HG03575 (cell line): ENCODE data around the gene APBB2.

Source experiments
- ATAC-seq: cut with Tn5 transposase; IDR thresholded peaks from one replicate; pipeline ENCODE4 v1.9.1; 2021; ENCODE audit not compliant: unreplicated experiment, insufficient number of reproducible peaks, low FRiP score; ENCODE audit errors: extremely low read depth

Gene APBB2

DNA sequence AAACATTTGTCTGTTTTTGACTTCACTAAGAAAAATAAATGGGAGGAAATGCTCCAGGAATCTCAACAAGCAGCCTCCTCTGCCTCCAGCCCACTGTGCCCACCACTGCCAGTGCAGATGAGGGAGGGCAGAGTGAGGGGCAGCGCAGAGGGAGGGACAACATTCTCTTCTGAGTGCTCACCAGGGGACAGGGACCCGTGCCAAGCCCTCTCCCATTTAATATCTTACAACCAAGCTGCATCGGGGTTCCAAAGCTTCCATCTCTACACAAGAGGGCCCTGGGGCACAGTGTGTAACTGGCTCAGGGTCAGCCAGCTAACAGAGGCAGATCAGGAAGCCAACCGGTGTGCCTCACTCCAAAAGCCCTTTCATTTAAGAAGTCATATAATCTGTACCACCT lies 344.2 kb downstream of the APBB2 start:
- no peak for ATAC-seq

DNA sequence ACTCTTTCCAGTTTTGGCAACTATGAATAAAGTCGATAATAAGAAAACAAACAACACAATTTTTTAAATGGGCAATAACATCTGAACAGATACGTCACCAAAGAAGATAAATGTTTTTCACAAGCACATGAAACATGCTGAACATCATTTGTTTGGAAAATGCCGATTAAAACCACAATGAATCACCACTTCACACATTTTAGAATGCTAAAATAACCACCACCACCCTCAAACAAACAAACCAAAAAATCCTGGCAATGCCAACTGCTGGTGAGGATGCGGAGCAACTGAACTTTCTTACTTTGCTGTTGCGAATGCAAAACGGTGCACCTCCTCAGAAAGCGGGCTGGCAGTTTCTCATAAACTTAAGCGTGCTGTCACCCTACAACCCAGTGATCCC lies 348.6 kb downstream of the APBB2 start:
- no peak for ATAC-seq

DNA sequence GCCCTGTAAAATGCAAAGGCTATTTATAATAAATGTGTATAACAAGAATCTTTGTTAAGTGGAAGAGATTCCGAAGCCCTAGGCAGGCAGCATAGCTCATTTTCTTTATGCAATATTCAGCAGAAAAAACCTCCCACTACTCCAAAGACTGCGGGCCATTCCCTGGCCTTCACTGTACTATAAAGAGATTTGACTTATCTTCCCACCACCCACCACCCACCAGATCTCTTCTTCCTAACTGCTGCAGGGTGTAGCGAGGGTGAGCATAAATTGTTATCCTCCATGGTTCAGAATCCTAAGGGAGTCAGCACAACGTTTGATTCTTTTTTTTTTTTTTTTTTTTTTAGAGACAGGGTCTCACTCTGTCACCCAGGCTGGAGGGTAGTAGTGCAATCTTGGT lies 349.8 kb downstream of the APBB2 start:
- no peak for ATAC-seq

DNA sequence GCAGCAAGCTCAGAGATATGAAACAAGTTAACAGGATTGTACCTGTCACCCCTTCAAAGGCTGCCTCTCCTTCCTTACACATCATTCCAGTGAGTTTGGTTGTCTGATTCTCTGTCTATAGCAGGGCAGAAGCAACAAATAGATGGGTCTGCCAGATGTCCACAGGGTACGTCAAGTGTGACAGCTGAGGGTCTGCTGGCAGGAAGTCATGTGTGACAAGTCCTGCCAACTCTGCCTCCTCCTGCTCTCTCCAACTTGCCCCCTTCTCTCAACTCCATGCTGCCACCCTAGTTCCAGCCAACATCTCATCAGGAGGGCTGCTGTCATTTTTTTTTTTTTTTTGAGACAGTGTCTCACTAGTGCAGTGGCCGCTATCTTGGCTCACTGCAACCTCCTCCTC lies 355.4 kb downstream of the APBB2 start:
- ATAC-seq = no peak

DNA sequence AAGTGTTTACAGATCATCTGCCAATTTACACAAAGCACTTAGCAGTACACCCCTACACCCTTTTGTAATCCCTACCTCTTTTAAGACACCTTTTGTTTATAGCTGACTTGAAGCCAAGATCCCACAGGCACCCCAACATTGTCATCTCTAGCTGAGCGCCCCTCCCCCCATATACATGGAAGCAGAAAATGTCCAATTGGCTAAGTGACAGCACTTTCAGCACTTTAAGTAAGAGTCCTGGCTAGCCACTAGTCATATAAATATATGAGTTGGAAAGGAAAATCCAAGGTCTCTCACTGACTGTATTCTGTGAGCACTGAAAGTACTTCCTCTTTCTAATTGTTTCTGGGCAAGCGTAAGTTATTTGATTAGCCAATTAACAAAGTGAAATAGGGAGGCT lies 356.4 kb downstream of the APBB2 start:
- ATAC-seq = no peak

DNA sequence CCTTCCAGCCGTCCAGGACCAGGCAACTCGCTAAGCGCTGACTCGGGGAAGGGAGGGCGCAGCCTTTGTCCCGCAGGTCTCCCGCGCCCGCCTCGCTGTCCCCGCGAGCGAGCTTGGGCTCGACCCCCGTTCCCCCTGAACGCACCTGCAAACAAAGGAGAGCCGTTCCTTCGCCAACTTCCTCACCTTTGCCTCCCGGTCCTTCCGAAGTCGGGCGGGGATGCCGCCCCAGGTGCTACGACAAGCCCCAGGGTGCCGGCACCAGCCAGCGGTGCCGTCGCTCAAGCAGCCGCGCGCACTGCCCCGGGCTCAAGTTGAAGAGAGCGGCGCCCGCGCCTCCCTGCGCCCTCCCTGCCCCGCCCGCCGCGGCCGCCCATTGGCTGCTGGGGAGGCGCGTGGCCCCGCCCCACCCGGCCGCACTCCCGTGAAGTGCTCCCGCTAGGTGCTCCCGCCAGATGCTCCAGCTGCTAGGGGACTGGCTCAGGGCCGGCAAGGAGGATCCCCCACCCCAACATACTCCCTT lies 357.4 kb downstream of the APBB2 start:
- ATAC-seq = no peak

DNA sequence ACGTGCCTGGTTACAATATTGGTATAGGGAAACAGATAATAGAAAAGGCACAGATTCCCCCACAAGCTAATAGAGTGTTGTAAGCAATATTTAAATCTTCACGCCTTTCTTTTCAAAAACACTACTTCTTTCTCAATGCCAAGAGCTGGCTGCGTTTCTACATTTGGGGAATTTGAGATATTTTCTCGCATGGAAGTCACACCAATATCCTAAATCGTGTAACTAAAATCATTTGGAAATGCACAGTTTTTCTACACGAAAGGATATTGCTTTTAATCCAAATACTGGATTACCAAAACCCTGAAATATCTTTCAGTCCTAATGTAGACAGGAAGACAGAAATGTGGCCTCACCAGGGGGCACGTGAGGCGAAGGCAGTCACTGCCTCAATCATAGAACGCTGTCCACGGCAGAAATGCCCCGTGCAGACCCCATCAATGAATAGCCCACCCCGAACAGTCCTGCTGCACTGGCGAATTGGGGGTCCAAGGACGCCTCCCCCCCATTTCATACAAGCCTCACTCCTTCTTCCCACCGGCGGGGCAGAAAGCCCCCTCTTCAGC lies 358.0 kb downstream of the APBB2 start:
- ATAC-seq = no peak

DNA sequence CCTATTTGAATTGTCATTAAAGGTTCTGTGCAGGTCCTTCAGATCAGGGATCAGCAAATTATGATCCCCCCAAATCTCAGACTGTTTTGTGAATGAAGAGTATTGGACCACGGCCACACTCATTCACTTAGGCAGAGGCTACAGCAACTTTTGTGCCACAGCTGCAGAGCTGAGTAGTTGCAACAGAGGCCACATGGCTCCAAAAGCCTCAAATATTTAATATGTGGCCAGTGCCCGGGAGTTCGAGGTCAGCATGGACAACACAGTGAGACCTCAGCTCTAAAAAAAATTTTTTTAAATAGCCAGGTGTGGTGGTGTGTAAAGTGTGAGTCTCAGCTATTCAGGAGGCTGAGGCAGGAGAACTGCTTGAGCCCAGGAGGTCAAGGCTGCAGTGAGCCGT lies 363.8 kb downstream of the APBB2 start:
- ATAC-seq = no peak

DNA sequence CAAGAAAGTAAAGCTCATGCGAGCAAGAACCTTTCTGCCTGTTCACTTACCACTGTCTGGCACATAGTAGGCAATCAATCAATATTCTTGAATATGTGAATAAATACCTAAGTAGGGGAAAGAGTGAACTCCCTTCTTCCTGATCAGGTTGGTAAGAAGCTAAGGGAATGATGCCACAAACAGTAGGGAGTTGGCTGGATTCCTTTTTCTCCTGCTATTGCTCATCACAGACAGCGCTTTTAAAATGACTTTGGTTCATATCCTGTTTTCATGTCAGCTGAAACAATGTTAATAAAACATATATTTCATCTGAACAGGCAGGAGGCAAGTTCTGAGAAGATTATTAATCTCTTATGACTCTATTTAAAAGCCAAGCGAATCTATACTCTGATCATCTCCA lies 365.4 kb downstream of the APBB2 start:
- ATAC-seq = no peak

DNA sequence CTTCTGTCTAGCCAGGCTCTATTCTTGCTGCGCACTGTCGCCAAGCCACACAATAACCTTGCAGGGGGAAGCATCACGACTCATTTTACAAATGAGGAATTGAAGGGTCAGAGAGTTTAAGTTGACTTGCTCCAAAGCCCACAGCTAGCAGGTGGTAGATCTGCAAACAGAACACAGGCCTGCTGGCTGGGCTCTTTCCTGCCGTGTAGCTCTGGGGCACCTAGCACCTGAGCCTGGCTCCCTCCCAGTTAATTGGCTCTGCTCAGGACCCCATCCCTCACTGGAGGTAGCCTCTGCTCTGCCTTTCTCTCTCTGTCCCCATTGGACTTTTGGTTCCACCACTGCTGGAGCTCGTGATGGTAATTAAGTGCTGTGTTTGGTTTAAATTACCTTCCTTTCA lies 366.1 kb downstream of the APBB2 start:
- ATAC-seq = no peak

DNA sequence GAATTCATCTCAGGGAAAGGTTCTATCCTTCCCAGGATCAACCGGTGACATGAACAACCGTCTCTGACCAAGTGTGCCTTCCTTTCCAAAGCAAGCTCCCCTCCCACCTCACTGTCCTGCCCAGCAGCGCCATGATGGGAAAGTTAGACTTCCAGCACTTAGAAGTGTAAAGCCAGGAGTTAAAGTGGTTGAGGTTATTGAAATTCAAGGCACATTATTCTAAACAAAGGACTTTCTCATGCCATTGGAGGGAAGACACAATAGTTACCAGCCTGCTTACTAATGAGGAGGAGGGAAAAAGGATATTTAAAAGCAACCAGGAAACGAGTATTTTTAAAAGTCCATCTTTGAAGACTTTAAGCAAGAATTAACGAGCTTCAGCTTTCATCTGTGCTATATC lies 367.8 kb downstream of the APBB2 start:
- no peak for ATAC-seq

DNA sequence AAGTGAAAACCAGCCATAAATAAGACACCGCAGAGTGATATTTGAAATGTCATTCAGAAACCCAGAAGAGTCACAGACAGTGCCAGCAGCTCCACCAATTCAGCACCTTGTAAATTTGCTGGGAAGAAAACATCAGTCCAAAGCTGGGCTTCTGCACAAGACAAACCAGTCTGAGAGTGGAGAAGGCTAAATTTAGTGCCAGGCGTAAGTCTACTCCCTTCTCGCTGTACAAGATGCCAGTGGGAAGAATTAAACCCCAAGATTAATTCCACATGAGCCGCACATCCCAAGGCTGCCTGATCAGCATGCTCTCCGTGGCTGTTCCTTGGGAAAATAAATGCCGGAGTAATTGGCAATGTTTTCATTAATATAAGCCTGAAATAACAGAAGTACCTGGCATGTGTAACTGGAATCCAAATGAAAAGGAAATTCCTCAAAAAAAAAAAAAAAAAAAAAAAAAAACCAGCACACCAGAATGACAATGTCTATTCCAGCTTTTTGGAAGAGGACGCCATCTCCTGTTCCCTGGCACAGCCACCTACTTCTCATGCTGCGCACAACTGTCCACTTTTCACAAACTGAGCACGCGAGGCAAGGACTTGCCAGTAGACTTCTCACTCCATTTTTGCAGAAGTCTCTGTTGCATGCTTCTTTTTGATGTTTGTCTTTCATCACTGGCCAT lies 369.0 kb downstream of the APBB2 start:
- no peak for ATAC-seq

DNA sequence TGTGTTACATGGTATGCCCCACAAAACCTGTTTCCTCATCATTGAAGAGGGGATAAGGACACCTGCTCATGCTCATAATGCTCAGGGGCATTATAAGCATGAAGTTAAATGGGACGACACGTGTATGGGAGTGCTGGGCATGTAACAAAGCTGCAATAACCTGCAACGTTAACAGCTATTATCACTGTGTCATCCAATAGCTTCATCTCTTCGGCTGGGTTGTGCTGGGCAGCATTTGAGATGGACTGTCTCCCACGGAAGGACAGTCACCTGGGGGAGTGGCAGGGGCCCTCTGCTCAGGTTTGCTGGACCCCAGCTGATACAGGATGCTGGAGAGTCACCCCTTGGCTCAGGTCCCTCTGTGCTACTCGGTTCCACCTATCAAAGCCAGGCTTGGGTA lies 370.1 kb downstream of the APBB2 start:
- ATAC-seq = no peak

DNA sequence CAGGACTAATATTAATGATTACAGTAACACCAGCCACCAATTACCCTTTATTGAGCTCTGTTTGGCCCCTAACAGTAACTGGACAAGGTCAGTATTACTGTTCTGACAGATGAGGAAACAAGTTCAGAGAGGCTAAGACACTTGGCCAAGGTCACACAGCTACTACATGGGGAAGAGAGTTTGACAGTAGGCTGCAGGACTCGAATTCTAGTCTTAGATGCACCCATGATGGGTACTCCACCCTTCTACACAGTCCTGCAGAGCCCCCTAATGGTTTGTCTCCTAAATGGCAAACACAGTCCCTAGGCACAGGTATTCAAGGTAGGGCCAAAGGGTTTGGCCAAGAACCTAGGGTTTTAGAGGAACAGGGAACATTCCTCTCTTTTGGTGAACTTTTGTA lies 370.6 kb downstream of the APBB2 start:
- no peak for ATAC-seq

DNA sequence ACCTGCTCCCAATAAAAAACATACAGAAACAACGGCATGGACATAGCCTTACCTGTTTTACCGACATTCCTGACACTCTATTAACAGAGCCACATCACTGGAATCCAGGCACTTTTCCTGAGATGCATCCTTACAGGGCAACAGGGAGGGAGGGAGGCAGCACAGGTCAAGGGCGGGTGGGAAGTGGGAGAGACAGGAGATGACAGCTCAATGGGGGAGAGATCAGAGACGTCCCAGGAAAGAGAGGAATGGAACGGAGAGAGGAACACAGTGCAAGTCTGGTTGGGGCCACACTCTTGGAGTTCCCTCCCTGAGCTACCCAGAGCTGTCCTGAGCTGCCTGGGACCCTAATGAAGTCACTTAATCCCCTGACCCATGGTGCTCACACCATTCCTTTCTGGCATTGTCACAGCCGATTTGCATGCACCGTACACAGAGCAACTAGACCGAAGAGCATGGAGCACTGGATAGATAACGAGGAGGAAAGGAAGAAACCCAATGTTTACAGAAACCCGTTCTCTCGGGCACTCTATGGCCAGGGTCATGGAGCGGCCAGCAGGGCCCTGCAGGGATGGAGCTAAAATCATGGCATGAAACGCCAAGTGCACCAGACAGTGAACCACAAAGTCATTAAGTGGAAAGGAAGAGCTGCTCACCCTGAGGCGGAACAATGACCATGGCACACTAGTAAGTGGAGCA lies 371.5 kb downstream of the APBB2 start:
- no peak for ATAC-seq

DNA sequence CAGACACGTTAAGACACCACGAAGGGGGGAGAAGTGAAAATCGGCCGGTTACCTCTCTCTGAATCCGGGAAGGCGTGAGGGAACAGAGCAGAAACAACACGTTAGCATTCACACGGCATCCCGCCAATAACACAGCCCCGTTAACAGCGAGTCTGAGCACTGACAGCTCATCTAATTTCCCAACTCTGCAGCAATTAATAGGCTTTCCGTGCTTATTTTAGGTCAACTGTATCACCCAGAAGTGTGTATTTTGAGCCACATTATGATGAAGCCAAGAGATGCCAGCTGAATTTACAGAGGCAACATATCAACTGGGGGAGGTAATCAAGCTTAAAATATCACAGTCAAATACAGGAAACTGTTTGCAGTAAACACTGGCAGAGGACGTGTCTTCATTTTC lies 372.0 kb downstream of the APBB2 start:
- ATAC-seq = no peak

DNA sequence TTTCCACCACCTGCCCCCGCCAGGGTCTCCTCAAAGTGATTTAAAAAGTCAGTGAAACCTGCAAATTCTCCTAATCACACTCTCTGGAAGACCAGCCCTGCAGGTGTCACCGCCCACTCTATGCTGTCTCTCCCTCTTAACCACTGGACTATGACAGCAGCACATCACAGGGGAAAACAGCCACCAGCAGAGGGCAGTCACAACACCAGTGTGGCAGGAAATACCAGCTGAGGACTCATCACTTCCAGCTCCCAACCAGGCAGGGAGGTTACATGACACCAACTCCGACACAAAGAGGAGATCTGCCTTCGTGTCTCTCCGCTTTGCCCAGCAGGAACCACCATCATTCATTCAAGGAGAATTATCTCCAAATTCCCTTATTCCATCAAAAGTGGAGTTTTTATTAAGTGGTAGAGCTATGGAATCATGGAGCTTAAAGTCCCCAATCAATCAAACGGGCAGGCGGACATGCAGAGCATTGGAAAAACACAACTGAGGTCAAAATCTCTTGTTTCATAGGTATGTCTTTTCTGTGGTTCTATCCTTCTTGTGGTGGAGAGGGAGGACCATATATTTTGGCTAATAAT lies 373.3 kb downstream of the APBB2 start:
- ATAC-seq = no peak

DNA sequence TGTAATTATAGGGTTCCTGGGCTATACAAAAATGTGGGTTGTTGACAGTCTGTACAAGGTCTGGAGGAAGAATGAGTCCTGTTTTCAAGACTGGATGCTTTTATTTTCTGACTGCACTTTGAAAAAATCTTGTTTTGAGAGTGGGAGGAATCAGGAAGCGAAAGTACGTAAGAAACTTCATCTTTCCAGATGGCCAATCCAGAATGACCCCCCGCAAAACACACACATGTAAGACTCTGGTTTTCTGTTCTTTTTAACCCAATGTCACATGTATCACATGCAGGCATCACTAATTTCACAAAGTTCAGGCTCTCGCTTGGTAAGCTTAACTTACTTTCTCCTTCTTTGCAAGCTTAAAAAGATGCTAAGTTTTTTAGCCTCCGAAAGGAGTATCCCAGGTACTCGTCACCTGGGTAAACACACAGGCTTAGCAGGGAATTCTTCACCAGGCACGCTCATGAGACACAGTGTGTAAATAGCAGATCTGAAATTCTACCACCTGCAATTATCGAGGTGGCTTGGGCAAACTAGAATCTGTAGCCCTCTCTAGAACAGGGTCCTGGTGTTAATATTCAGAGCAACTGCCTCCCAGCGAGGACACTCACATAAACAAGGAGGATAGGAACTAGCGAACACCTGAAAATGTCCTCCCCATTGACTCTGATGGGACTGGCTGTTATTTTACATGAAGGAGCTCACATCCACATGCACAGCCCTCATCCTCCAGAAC lies 373.9 kb downstream of the APBB2 start:
- ATAC-seq = no peak

DNA sequence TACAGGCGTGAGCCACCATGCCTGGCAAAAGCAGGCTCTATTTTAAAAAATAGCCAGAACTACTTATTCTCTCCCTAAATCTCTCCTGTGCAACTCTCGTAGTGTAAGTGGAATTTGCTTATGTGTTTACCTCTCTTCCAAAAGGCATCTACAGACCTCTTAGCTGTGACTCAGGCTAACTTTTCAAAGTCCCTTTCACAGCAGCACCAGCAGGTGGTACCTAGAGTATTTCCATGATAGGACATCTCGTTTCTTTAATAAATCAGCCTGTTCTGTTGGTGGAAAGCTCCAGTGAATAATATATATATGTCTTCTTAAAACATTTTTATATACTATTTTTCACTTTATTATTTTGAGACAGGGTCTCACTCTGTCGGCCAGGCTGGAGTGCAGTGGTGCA lies 375.6 kb downstream of the APBB2 start:
- ATAC-seq = no peak
